T-helper 9 cell (primary cell): ENCODE measurements around the gene ADIPOR2.

ENCODE experiments used
- DNase-seq: peaks from one replicate; pipeline ENCODE4 v3.0.0-alpha.2; 2020

The ADIPOR2 gene

DNA sequence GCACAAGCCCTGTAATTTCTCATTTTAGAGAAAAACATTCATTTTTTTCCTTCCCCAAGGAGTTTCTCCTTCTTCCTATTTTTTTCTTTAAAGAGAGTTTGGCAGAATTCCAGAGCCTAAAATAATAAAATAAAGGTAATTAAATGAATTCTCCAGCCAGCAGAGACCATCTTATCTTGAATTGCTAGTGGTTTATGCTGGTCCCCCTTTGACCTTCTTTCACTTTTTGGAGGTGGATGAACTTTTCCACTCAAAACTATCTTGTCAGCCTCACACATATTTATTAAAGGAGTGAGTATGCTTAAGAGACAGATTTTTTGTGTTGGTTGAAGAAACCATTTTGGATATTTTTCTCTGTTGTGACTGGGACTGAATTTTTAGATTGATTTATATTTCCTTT, 47.6 kb downstream of the ADIPOR2 start:
- no peak for DNase-seq

GRCh38 chr12:1739368-1739767, 48.5 kb downstream of the ADIPOR2 start:
- DNase-seq: no peak

- no peak for DNase-seq
Observed at GRCh38 chr12:1740161-1740948, 49.5 kb downstream of the ADIPOR2 start.

DNA sequence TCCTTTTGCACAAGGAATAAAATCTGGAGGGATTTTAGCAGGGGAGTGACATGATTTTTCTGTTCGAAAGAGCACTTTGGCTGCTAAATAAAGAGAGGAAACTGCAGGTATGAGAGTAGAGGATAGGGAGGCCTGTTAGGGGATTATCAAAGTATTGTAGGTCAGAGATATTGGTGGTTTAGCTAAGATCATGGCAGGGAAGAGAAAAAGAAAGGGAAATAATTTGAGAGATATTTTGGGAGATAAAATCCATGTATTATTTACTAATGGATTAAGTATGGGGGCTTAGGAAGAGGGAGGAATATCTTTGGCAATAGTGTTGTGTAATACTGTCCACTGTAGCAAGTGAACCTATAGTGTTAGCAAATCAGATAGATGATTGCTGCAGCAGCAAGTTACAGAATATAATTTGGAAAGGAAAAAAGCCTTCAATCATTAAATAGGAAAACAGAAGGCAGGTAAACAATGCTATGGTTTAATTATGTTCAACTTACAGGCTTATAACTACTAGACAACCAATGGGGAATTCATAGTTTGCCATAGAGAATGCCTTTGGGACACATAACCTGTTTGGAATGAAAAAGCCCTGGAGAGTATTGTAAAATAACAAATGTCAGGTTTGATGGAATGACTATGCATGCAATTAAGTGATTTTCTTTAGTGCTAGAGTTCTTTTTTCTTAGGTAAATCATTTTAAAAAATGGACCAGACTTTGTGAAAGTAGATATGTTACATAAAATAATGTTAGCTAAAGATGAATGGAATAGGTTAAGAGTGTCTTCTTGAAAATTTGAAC, 50.5 kb downstream of the ADIPOR2 start:
- no peak for DNase-seq

DNA sequence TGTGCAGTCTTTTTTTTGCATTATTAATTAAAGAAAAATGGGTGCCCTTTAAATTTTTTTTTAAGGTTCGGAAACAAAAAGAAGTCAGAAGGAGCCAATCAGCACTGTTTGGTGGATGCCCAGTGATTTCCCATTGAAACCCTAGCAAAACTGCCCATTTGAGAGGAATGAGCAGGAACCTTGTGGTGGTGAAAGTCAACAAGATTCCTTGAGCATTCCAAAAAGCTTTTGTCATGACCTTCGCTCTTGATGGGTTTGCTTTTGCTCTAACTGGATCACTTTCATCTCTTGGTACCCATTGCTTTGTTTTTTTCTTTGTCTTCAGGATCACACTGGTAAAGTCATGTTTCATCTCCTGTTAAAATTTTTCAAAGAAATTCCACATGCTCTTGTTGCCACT, 54.1 kb downstream of the ADIPOR2 start:
- DNase-seq: no peak

- no peak for DNase-seq
Observed at GRCh38 chr12:1747609-1748008, 56.7 kb downstream of the ADIPOR2 start.

DNA sequence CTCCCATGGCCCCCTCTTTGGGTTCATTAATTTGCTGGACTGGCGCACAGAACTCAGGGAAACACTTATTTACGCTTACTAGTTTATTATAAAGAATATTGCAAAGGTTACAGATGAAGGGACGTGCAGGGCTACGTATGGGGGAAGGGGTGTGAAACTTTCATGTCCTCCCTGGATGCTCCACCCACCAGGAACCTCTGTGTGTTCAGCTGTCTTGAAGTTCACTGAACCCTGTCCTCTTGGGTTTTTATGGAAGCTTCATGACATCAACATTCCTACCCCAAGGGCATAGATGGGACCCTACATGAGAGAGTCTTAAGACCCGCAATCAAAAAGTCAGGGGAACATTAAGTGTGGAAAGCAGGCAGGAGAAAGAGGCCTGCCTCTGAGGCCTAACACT, 58.1 kb downstream of the ADIPOR2 start:
- no peak for DNase-seq

GRCh38 chr12:1750300-1750699, 59.4 kb downstream of the ADIPOR2 start:
- DNase-seq: no peak

GRCh38 chr12:1758376-1758775, 67.5 kb downstream of the ADIPOR2 start:
- no peak for DNase-seq

GRCh38 chr12:1758887-1759286, 68.0 kb downstream of the ADIPOR2 start:
- DNase-seq: no peak

GRCh38 chr12:1760566-1761382, 69.9 kb downstream of the ADIPOR2 start:
- DNase-seq: no peak

- DNase-seq: no peak
Observed at GRCh38 chr12:1761857-1762256, 71.0 kb downstream of the ADIPOR2 start.

DNA sequence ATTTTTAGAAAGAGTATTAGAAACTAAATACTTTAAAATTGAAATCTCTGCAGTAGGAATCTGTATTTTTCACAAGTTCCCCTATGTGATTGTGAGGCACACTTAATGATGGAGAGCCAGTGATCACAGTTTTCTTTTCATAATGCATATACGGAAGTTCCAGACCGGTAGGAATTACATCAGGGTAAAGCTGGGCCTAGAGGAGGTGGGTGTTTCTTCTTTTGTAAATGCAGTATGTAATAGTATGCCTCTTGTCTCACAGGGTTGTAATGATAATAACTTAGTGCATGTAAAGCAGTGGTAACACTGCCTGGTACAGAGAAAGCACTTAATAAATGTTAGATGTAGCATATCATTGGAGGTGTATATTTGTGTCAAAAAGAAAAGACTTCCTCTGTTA, 72.3 kb downstream of the ADIPOR2 start:
- no peak for DNase-seq

GRCh38 chr12:1766110-1766509, 75.2 kb downstream of the ADIPOR2 start:
- no peak for DNase-seq

GRCh38 chr12:1767407-1768090, 76.7 kb downstream of the ADIPOR2 start:
- no peak for DNase-seq

- no peak for DNase-seq
Observed at GRCh38 chr12:1768615-1769014, 77.7 kb downstream of the ADIPOR2 start.

DNA sequence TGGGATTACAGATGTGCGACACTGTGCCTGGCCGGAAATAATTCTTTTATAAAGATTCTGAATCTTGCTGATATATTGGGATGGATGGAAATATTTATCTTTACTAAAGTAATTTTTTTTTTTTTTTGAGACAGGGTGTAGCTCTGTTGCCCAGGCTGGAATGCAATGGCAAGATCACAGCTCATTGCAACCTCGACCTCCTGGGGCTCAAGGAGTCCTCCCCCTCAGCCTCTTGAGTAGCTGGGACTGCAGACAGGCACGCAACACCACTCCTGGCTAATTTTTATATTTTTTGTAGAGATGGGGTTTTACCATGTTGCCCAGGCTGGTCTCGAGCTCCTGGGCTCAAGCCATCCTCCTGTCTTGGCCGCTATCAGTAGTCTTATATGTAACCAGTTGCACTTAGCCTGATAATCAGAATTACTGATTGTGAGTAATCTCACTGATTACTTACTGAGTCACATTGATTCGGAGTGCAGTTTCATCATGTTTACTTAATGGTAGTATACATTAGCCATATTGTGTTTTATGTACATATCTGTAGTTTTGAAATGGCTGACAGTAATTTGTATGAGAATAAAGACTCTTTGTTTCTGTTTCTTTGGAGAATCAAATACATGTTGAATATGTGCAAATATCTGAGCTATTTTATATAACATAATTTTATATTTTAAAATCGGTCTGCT, 79.1 kb downstream of the ADIPOR2 start:
- DNase-seq: no peak

- DNase-seq: no peak
Observed at GRCh38 chr12:1773937-1774655, 83.2 kb downstream of the ADIPOR2 start.

DNA sequence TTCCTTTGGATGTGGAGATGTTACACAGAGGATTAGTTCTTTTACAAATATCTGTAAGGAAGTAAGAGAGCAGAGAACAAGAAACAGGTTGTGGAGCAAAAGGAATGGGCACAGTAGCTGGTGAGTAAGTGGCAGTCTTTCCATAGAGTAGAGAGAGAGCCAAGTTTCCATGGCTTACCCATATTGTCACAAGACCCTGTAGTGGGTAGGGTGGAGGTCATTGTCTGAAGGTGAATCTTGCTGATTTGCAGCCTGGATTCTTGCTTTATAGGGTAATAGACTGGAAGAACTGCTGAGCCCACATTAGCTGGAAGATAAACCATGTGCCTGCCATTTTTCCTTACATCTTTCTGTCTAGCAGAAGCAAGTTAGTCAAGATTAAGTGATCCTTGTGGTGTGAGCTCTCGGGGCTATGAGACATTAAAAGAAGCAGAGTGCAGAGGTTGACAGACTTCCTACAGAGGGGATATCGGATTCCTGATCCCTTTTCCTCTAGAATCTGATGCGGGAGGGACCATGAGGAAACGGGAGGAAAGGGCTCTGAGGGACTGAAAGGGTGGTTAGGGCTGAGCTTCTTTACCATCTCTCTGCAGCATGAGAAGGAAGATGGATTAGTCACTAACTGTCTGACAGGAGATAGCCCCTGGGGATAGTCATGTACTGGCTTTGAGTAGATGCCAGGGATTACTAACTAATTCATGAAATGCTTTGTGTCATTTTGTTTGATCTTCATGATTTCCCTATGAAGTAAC, 85.5 kb downstream of the ADIPOR2 start:
- DNase-seq: no peak

DNA sequence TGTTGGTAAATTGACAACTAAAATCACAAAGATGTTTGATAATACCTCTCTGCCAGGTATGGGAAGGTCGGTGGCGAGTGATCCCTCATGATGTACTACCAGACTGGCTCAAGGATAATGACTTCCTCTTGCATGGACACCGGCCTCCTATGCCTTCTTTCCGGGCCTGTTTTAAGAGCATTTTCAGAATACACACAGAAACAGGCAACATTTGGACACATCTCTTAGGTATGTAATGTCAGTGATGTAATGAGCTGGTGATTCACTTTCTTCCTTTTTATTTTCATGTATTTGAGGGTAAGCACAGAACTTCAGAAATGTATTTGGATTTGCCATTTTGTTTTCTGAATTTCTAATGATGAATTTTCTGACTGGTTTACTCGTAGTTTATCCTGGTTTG, 86.9 kb downstream of the ADIPOR2 start:
- no peak for DNase-seq

DNA sequence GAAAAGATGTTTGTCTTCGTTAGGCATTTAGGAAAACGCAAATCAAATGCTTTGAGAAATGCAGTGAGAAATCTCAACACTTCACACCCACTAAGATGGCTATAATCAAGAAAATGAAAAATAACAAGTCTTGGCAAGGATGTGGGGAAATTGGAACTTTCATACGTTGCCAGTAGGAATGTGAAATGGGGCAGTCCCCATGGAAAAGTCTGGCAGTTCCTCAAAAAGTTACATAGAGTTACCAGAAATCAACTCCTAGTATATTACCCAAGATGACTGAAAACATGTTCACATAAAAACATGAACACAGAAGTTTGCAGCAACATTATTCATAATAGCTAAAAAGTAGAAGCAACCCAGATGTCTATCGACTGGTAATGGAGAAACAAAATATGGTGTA, 88.0 kb downstream of the ADIPOR2 start:
- DNase-seq: no peak
